Measurements from ENCODE around the gene F2R.
A peak's percentile ranks its signal among the peaks of the same experiment; 100 is the strongest.
"Not testable (repeated sequence)": the region's sequence is repeated elsewhere in the genome, so short reads cannot be mapped to it uniquely, and the experiment has no call there.

The F2R gene

GRCh38 chr5:76715736-76716455 lies at the start of gene F2R:
Gene F2R, plus strand, starts transcription at chr5:76716126. Its CDS starts 182 bp downstream, at chr5:76716308.
- H3K4me3 ChIP-seq (ENCODE audit: low read depth, low read length): peak within 1 kb of the TSS; percentile 90
- DNase-seq (ENCODE audit: low read depth): peak; percentile 21

- DNase-seq (ENCODE audit: low read depth): no peak
- H3K4me3 ChIP-seq (ENCODE audit: low read depth, low read length): no peak overlapping the region
Measured at GRCh38 chr5:76667495-76667894, 48.4 kb upstream of the F2R start.

DNA sequence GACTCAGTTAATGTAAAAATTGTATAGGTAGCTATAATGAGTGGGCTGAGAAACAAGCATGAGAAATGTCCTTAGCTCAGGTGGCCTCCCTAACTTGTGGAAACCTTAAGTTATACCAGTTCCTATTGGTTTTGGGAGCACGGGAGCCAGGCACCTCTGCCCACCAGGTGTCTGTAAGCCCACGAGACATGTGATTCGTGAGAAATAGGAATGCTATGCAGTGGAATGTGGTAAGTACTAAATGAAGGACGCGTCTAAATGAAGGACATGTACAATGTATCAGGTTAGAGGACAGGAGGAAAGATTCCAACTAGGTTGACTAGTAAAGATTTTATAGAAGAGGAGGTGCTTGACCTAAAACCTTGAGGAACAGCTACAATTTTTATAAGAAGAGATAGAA lies 46.7 kb upstream of the F2R start:
- no peak for DNase-seq (ENCODE audit: low read depth)
- H3K4me3 ChIP-seq (ENCODE audit: low read depth, low read length): no peak overlapping the region

DNA sequence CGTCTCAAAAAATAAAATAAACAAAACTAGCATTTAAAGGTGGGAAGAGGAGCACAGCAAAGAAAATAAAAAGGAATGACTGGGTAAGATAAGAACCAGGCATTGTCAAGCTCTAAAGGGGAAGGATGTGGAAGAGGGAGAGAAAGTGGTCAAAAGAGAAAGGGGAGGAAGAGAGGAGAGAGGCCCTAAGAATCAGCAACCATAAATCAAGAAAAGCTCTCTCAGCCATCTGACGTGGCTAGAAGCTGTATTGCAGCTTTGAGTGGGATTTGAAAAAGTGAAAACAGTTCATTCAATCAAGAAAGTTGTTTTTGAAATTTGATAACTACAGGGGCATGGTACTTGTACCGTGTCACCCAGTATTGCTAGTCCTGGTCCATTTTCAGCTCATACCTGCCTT lies 45.4 kb upstream of the F2R start:
- no peak overlapping the region for H3K4me3 ChIP-seq (ENCODE audit: low read depth, low read length)
- no peak for DNase-seq (ENCODE audit: low read depth)

DNA sequence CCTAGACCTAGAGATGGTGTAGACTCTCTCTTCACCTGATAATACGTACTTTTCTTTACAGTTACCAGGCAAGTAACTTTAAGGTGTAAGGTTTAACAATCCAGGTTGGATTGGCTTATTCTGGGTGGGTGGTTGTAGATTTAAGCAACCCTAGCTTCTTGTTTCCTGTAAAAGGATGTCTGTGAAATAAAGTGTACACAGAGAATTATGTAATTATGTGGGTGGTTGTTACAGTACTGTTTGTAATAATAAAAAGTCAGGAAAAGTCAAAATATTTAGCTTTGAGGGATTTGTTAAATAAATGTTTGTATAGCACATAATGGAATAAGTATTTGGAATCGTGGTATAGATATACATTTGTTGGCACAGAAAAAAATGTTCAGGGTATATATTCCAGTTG lies 43.7 kb upstream of the F2R start:
- H3K4me3 ChIP-seq (ENCODE audit: low read depth, low read length): no peak overlapping the region
- DNase-seq (ENCODE audit: low read depth): no peak

DNA sequence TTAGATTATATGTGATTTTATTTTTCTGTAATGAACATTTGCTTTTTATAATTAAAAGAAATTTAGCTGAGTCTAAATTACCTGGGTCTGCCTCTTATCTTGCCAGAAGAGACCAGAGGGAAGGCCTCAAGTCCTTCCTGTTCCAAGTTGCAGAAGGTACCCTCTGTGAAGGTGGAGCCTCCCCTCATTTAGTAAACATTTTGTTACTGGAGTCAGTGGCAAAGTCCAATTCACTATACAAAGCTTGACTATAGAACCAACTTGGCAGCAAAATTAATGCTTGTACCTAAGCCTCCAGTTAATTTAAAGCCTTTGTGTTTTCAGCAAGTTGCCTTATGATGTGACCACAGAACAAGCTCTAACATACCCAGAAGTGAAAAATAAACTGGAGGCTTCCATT lies 42.8 kb upstream of the F2R start:
- DNase-seq (ENCODE audit: low read depth): no peak
- H3K4me3 ChIP-seq (ENCODE audit: low read depth, low read length): no peak overlapping the region

DNA sequence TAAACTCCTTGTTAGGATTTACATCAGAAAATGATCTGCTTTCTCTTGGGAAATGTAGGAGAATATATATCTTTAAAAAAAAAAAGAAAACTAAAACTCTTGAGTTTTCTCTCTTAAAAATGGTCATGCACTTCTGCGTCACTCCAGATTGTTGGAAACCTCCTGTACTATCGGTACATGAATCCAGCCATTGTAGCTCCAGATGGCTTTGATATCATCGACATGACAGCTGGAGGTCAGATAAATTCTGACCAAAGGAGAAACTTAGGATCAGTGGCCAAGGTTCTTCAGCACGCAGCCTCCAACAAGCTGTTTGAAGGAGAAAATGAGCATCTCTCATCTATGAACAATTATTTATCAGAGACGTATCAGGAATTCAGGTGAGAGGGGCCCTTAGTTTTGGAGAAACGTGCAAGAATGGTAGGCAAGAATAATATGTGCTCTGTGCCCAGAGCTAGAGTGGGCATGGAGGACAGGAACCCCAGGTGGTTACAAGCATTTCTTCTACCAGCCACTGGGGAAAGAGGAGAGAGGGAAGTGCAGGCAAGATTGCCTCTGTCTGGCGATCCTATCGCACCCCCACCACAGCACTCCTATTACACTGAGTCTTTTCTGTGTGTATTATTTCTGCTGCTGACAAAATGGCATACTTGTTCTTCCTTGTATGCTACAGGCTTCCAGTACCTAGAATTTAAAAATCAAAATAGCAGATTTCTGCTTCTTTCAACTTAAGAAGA lies 41.4 kb upstream of the F2R start:
- H3K4me3 ChIP-seq (ENCODE audit: low read depth, low read length): no peak overlapping the region
- no peak for DNase-seq (ENCODE audit: low read depth)

- no peak overlapping the region for H3K4me3 ChIP-seq (ENCODE audit: low read depth, low read length)
- DNase-seq (ENCODE audit: low read depth): no peak
Measured at GRCh38 chr5:76675364-76675763, 40.6 kb upstream of the F2R start.

GRCh38 chr5:76677849-76678472 lies 38.0 kb upstream of the F2R start:
- DNase-seq (ENCODE audit: low read depth): no peak
- no peak overlapping the region for H3K4me3 ChIP-seq (ENCODE audit: low read depth, low read length)

GRCh38 chr5:76679231-76679630 lies 36.7 kb upstream of the F2R start:
- peak; percentile 50 for DNase-seq (ENCODE audit: low read depth)
- H3K4me3 ChIP-seq (ENCODE audit: low read depth, low read length): no peak overlapping the region

GRCh38 chr5:76680826-76681225 lies 35.1 kb upstream of the F2R start:
- DNase-seq (ENCODE audit: low read depth); H3K4me3 ChIP-seq (ENCODE audit: low read depth, low read length): not testable (repeated sequence)

DNA sequence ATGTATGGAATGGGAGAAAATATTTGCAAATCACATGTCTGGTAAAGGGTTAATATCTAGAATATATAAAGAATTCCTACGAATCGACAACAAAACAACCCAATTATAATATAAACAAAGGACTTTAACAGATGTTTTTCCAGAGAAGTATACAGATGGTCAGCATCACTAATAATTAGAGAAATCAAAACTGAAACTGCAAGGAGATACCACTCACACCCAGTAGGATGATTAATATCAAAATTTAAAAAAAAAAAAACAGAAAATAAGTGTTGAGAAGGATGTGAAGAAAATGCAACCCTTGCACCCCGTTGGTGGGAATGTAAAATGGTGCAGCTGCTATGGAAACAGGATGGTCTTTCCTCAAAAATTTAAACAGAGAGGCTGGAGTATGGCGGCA lies 34.6 kb upstream of the F2R start:
- no peak overlapping the region for H3K4me3 ChIP-seq (ENCODE audit: low read depth, low read length)

DNA sequence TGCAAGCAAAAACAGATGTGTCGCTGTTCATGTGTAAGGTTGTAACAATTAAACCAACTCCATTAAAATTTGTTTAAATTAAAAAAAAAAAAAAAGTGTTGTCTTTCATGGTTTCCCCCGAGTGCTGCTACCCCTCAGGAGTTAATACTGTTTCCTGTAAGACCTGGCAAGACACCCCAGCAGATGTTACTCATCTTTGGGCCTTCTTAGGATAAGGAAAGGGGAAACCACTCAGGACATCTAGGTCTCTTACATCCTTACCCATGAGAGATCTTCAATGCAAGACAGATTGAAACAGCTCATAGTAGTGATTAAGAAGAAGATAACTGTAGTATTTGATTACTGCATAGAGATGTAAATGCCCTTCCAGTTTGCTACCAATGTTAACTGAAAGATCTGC lies 33.5 kb upstream of the F2R start:
- DNase-seq (ENCODE audit: low read depth): no peak
- no peak overlapping the region for H3K4me3 ChIP-seq (ENCODE audit: low read depth, low read length)

More for the DNA sequence above, 34.6 kb upstream of the F2R start:
- no peak for DNase-seq (ENCODE audit: low read depth)

- no peak for DNase-seq (ENCODE audit: low read depth)
Measured at GRCh38 chr5:76683816-76684731, 31.9 kb upstream of the F2R start.

GRCh38 chr5:76684756-76685519 lies 31.0 kb upstream of the F2R start:
- H3K4me3 ChIP-seq (ENCODE audit: low read depth, low read length): no peak overlapping the region
- no peak for DNase-seq (ENCODE audit: low read depth)

More at GRCh38 chr5:76683816-76684731, 31.9 kb upstream of the F2R start:
- no peak overlapping the region for H3K4me3 ChIP-seq (ENCODE audit: low read depth, low read length)

GRCh38 chr5:76685704-76686103 lies 30.2 kb upstream of the F2R start:
- no peak overlapping the region for H3K4me3 ChIP-seq (ENCODE audit: low read depth, low read length)
- no peak for DNase-seq (ENCODE audit: low read depth)

DNA sequence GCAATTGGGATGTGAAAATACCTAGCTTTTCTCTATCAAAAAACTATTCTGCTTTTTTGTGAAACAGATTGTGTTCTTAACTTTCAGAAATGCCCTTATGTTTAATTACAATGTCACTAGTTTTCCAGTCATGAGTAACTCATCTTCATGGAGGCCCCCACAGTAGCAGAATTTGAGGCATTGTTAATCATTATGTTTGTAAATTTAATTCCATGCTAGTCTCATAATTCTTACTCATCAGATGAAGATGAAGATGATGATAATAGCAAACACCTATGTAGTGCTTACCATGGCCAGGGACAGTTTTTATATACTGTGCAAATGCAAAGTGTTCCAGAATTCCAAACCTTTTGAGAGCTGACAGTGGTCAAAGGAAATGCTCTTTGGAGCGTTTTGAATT lies 27.7 kb upstream of the F2R start:
- no peak for DNase-seq (ENCODE audit: low read depth)

DNA sequence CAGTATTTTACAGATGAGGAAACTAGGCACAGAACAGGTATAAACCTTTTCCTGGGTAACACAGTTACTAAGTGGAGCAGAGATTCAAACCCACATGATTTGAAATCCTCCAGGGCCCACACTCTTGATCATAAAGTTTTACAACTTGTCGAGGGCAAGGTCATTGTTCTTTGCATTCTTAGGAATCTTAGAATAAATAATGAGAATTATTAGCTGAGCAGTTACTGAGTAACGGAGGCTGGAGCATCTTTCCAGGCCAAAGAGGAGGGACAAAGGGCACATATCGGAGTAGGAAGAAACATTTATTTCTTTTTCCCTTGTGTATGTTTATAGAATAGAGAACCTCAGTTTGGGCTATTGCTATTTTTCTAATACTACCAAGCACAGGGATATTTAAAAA lies 27.1 kb upstream of the F2R start:
- peak; percentile 51 for DNase-seq (ENCODE audit: low read depth)
- H3K4me3 ChIP-seq (ENCODE audit: low read depth, low read length): no peak overlapping the region

More for the DNA sequence above, 27.7 kb upstream of the F2R start:
- no peak overlapping the region for H3K4me3 ChIP-seq (ENCODE audit: low read depth, low read length)
